HG03521 (cell line): Measurements from ENCODE around the gene IQUB.
"Not testable (repeated sequence)": the region's sequence is repeated elsewhere in the genome, so short reads cannot be mapped to it uniquely, and the experiment has no call there.

ENCODE experiments used
- ATAC-seq: cut with Tn5 transposase; IDR thresholded peaks from one replicate; pipeline ENCODE4 v1.9.1; 2021; ENCODE audit warnings: mild to moderate bottlenecking, moderate library complexity; ENCODE audit not compliant: unreplicated experiment

The IQUB gene

GRCh38 chr7:123498031-123498430, 36.4 kb downstream of the IQUB start:
- ATAC-seq = no peak

- ATAC-seq = peak; percentile 61
Observed at GRCh38 chr7:123494193-123494796, 40.1 kb downstream of the IQUB start.

- peak; percentile 72 for ATAC-seq
Observed at GRCh38 chr7:123492485-123492884, 41.9 kb downstream of the IQUB start.

GRCh38 chr7:123485721-123486120, 48.7 kb downstream of the IQUB start:
- no peak for ATAC-seq

GRCh38 chr7:123485187-123485586, 49.2 kb downstream of the IQUB start:
- no peak for ATAC-seq

- no peak for ATAC-seq
Observed at GRCh38 chr7:123484199-123484598, 50.2 kb downstream of the IQUB start.

- no peak for ATAC-seq
Observed at GRCh38 chr7:123480107-123480506, 54.3 kb downstream of the IQUB start.

- not testable (repeated sequence) for ATAC-seq
Observed at GRCh38 chr7:123478056-123478455, 56.3 kb downstream of the IQUB start.

- ATAC-seq = no peak
Observed at GRCh38 chr7:123472750-123473445, 61.5 kb downstream of the IQUB start.

GRCh38 chr7:123472327-123472726, 62.1 kb downstream of the IQUB start:
- no peak for ATAC-seq

- ATAC-seq = no peak
Observed at GRCh38 chr7:123468303-123468702, 66.1 kb downstream of the IQUB start.

GRCh38 chr7:123463890-123464289, 70.5 kb downstream of the IQUB start:
- no peak for ATAC-seq

GRCh38 chr7:123460616-123461015, 73.8 kb downstream of the IQUB start:
- ATAC-seq = no peak

GRCh38 chr7:123455965-123456470, 78.4 kb downstream of the IQUB start:
- ATAC-seq = no peak

GRCh38 chr7:123440101-123440548, 94.3 kb downstream of the IQUB start:
- no peak for ATAC-seq

- no peak for ATAC-seq
Observed at GRCh38 chr7:123439191-123439590, 95.2 kb downstream of the IQUB start.

GRCh38 chr7:123437447-123437995, 96.9 kb downstream of the IQUB start:
- no peak for ATAC-seq

- no peak for ATAC-seq
Observed at GRCh38 chr7:123435080-123435700, 99.2 kb downstream of the IQUB start.

- ATAC-seq = no peak
Observed at GRCh38 chr7:123433665-123434064, 100.7 kb downstream of the IQUB start.

GRCh38 chr7:123432601-123433000, 101.8 kb downstream of the IQUB start:
- ATAC-seq = no peak

- ATAC-seq = no peak
Observed at GRCh38 chr7:123431075-123431614, 103.2 kb downstream of the IQUB start.
